Nephron (organoid): Measurements from ENCODE around the gene SLC44A5.
A peak's percentile ranks its signal among the peaks of the same experiment; 100 is the strongest.

ENCODE experiments used
- H3K27ac Mint-ChIP-seq, 3 experiments: 2 replicates each; pipeline ENCODE4 v1.8.0; 2020; ENCODE audit warnings: mixed read lengths in 3 of 3, mild to moderate bottlenecking in 2 of 3, moderate library complexity in 1 of 3
- H3K27me3 Mint-ChIP-seq: 2 replicates; pipeline ENCODE4 v1.8.0; 2021; ENCODE audit warnings: low read depth, mild to moderate bottlenecking, moderate library complexity, mixed read lengths
- H3K36me3 Mint-ChIP-seq: 2 replicates; pipeline ENCODE4 v1.8.0; 2020; ENCODE audit warnings: low read depth, mixed read lengths
- H3K4me1 Mint-ChIP-seq: 2 replicates; pipeline ENCODE4 v1.8.0; 2020; ENCODE audit warnings: mixed read lengths
- H3K4me3 Mint-ChIP-seq, 3 experiments: 2 replicates each; pipeline ENCODE4 v1.8.0; 2020; ENCODE audit warnings: mild to moderate bottlenecking in 3 of 3, mixed read lengths in 3 of 3, moderate library complexity in 2 of 3
- H3K9me3 Mint-ChIP-seq: 2 replicates; pipeline ENCODE4 v1.8.0; 2020; ENCODE audit warnings: mixed read lengths
- TF ChIP-seq, protein P1 (sequence below), 3 experiments: fragments of 200-600 bp; sonication (generic); IDR thresholded peaks; one replicate each; pipeline ENCODE4 v1.5.0; 2021; ENCODE audit warnings: antibody characterized with exemption in 3 of 3; ENCODE audit not compliant: unreplicated experiment in 3 of 3

SLC44A5 gene

GRCh38 chr1:75543705-75544104, 67.2 kb downstream of the SLC44A5 start:
- H3K27ac Mint-ChIP-seq: no peak overlapping the region
- no peaks in the 10 kb centered on the region for H3K36me3 Mint-ChIP-seq
- TF ChIP-seq, protein P1, sequence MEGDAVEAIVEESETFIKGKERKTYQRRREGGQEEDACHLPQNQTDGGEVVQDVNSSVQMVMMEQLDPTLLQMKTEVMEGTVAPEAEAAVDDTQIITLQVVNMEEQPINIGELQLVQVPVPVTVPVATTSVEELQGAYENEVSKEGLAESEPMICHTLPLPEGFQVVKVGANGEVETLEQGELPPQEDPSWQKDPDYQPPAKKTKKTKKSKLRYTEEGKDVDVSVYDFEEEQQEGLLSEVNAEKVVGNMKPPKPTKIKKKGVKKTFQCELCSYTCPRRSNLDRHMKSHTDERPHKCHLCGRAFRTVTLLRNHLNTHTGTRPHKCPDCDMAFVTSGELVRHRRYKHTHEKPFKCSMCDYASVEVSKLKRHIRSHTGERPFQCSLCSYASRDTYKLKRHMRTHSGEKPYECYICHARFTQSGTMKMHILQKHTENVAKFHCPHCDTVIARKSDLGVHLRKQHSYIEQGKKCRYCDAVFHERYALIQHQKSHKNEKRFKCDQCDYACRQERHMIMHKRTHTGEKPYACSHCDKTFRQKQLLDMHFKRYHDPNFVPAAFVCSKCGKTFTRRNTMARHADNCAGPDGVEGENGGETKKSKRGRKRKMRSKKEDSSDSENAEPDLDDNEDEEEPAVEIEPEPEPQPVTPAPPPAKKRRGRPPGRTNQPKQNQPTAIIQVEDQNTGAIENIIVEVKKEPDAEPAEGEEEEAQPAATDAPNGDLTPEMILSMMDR (IDR thresholded peaks at IDR 0.05; ENCODE audit: unreplicated experiment in 3 of 3): no peak
- H3K4me1 Mint-ChIP-seq: peaks cover 18% of the 10 kb centered on the region
- no peaks in the 10 kb centered on the region for H3K27me3 Mint-ChIP-seq
- no peak overlapping the region for H3K4me3 Mint-ChIP-seq
- no peaks in the 10 kb centered on the region for H3K9me3 Mint-ChIP-seq

DNA sequence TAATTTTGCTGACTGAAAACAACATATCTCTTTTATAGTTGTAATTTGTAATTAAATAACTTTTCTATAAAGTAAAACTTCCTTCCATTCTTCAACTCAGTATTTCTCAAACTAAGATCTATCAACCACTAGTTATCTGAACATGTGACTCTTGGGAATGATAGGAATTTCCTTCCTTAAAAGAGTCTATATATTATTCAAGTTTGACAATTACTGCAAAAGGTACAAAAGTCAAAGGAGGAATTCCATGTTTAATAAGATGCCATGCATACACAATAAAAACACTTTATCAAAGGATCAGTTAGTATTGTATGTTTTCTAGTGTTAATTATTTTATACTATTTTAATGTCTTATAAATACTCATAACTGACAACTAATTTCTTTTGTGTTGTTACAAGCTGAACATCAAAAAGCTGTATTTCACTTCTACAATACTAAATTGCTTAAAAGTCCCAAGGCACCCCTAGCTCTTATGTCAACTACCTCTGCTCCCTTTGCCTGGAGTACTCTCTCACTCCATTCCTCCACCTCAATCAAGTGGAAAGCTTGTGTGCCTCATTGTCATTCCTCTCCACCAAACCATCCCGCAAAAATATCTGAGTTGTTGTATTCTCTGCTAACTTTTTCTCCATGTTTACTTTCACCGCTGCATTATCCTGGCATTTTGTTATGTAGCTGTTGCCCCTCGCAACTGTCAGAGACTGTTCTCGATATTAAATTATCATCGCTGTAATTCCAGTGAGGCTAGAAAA, 67.9 kb downstream of the SLC44A5 start:
- Mint-ChIP-seq H3K9me3 (no peaks in the 10 kb centered on the region), H3K4me1 (peaks cover 18% of the 10 kb centered on the region), H3K36me3 (no peaks in the 10 kb centered on the region), H3K27me3 (no peaks in the 10 kb centered on the region), H3K27ac (peak overlapping the region in 1 of 3 experiments; percentile 53), H3K4me3 (no peak overlapping the region)
- TF ChIP-seq, protein P1 (IDR thresholded peaks at IDR 0.05; ENCODE audit: unreplicated experiment in 3 of 3): no peak

GRCh38 chr1:75539230-75540116, 71.4 kb downstream of the SLC44A5 start:
- Mint-ChIP-seq H3K4me1 (peaks cover 18% of the 10 kb centered on the region), H3K27ac (peak overlapping the region in 2 of 3 experiments; percentile 7 to 45), H3K9me3 (no peaks in the 10 kb centered on the region), H3K36me3 (no peaks in the 10 kb centered on the region), H3K4me3 (no peak overlapping the region), H3K27me3 (no peaks in the 10 kb centered on the region)
- TF ChIP-seq, protein P1 (IDR thresholded peaks at IDR 0.05; ENCODE audit: unreplicated experiment in 3 of 3): no peak

DNA sequence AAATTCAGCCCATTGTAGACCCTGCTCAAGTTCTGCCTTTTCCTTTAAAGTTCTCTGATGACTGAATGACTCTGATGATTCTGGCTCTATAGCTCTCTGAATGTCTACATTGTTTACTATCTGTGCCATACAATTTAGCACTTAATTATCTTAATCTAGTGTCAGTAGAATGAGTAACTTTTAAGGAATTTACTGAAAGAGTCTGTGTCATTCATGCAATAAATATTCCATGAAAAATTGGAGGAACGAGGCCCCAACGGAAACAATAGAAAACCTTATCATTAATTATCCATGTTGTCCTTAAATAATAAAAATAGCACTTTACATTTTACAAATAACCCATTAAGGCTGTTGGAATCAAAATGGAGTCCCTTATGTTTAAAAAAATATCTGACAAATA, 77.8 kb downstream of the SLC44A5 start:
- Mint-ChIP-seq H3K4me1 (peaks cover under 1% of the 10 kb centered on the region), H3K36me3 (no peaks in the 10 kb centered on the region), H3K27me3 (no peaks in the 10 kb centered on the region), H3K4me3 (no peak overlapping the region), H3K27ac (no peak overlapping the region), H3K9me3 (no peaks in the 10 kb centered on the region)
- TF ChIP-seq, protein P1 (IDR thresholded peaks at IDR 0.05; ENCODE audit: unreplicated experiment in 3 of 3): no peak

DNA sequence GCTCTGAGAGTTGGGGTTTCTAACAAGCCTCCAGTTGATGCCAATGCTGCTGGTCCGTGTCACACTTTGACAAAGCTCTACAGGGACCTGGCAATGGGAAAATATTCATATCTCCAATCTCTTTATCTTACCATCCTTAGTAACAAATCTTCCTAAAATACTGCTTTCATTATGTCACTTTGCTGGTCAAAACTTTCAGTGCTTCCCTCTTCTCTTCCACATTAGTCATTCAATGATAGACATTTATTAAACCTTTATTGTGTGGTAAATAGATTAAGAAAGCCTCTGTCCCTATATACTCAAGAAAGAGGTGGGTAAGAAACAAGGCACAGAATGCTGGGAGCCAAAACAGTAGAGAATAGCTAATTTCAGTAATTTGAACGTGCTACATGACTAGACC, 79.3 kb downstream of the SLC44A5 start:
- H3K27ac Mint-ChIP-seq: no peak overlapping the region
- no peaks in the 10 kb centered on the region for H3K36me3 Mint-ChIP-seq
- no peaks in the 10 kb centered on the region for H3K27me3 Mint-ChIP-seq
- no peak overlapping the region for H3K4me3 Mint-ChIP-seq
- H3K9me3 Mint-ChIP-seq: no peaks in the 10 kb centered on the region
- TF ChIP-seq, protein P1 (IDR thresholded peaks at IDR 0.05; ENCODE audit: unreplicated experiment in 3 of 3): no peak
- H3K4me1 Mint-ChIP-seq: peaks cover 5% of the 10 kb centered on the region
